ENCODE data around the gene UPF2.
A peak's percentile ranks its signal among the peaks of the same experiment; 100 is the strongest.
"Not testable (repeated sequence)": the region's sequence is repeated elsewhere in the genome, so short reads cannot be mapped to it uniquely, and the experiment has no call there.

Gene UPF2, protein sequence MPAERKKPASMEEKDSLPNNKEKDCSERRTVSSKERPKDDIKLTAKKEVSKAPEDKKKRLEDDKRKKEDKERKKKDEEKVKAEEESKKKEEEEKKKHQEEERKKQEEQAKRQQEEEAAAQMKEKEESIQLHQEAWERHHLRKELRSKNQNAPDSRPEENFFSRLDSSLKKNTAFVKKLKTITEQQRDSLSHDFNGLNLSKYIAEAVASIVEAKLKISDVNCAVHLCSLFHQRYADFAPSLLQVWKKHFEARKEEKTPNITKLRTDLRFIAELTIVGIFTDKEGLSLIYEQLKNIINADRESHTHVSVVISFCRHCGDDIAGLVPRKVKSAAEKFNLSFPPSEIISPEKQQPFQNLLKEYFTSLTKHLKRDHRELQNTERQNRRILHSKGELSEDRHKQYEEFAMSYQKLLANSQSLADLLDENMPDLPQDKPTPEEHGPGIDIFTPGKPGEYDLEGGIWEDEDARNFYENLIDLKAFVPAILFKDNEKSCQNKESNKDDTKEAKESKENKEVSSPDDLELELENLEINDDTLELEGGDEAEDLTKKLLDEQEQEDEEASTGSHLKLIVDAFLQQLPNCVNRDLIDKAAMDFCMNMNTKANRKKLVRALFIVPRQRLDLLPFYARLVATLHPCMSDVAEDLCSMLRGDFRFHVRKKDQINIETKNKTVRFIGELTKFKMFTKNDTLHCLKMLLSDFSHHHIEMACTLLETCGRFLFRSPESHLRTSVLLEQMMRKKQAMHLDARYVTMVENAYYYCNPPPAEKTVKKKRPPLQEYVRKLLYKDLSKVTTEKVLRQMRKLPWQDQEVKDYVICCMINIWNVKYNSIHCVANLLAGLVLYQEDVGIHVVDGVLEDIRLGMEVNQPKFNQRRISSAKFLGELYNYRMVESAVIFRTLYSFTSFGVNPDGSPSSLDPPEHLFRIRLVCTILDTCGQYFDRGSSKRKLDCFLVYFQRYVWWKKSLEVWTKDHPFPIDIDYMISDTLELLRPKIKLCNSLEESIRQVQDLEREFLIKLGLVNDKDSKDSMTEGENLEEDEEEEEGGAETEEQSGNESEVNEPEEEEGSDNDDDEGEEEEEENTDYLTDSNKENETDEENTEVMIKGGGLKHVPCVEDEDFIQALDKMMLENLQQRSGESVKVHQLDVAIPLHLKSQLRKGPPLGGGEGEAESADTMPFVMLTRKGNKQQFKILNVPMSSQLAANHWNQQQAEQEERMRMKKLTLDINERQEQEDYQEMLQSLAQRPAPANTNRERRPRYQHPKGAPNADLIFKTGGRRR

DNA sequence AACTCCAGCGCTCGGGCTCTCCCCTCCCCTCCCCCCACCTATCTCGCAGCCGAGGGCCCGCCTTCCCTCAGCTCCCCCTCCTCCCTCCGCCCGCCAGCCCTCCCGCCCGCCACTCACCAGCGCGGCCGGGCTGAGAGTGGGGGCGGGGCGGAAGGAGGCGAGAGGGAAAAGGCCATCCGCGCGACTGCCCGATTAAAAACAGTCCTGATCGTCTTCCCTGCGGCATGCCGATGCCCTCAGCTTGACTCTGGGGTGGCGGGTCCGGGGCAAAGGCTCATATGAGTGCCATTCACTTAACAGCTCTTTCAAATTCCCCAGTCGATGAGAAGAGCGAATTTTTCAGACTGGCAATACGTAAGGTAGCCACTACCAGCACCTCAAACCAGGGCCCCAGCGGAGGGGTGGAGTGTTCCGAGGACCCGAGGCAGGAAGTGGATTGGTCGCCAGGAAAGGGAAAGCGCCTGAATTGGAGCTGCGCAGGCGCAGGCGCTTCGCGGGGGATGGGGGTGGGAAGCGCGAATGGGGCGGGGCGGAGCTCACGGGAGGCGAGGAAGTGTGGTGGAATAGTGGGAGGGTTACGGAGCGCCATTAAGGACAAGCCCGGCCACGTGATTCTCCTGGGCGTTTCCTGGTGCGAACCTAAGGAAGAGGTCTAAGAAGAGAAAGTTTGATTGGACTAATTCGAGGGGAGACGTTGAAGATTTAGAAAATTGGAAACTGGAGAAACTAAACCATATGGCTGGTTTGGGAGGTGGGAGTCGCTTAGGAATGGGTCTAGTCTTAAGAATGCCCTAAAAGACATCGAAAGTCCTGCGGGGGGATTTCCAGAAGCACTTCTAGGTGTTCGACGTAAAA lies at the start of gene UPF2:
UPF2 (minus strand) TSS at position 13 of the 855 bp plus-strand sequence. CDS start 7,386 bp downstream, outside the sequence.
- DNase-seq (ENCODE audit: low spot score): peak; percentile 98

DNA sequence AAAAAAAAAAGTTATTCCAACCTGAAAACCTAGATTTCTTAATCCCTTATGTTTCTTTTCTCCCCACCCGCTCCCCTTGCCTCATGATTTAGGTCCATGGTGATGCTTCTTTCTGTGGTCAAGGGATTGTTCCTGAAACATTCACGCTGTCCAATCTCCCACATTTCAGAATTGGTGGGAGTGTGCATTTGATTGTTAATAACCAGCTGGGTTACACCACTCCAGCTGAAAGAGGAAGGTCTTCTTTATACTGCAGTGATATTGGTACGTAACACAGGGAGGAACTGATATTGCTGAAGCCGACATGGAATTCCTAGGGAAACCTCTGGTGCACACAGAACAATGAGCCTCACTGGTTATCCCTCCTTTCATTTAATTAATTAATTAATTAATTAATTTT lies 48.8 kb upstream of the UPF2 start:
- DNase-seq (ENCODE audit: low spot score): no peak

DNA sequence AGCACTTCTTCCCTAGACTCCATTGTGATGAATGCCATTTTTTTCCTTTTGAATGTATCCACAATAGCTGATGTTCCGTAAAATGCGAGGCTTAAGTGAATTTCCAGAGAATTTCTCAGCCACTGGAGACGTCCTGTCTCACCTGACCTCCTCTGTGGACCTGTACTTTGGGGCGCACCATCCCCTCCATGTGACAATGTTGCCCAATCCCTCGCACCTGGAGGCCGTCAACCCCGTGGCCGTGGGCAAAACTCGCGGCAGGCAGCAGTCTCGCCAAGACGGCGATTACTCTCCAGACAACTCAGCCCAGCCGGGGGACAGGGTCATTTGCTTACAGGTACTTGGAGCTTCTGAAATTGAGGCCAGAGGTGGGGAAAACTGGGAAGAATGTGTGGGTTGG lies 46.3 kb upstream of the UPF2 start:
- DNase-seq (ENCODE audit: low spot score): no peak

DNA sequence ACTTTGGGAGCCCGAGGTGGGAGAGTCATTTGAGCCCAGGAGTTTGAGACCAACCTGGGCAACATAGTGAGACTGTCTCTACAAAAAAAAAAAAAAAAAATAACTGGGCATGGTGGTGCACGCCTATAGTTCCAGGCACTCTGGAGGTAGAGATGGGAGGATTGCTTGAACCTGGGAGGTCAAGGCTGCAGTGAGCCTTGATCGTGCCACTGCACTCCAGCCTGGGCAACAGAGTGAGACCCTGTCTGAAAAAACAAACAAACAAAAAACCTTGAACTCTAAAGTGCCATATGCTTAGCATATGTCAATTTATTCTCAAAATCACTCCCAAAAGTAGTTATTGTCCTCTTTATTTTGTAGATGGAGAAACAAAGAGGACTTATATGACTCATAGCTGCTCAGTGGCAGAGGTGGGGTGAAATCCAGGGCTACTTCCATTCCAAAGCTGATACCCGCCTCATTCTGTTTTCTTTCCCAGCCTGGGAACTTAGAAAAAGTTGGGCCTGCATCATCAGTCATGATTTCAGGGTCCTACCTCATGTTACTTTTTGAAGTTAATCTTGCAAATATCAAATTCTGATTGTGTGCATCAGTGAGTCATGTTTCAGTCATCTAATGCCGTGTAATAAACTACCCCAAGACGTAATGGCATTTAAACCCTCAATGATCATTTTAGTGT lies 39.4 kb upstream of the UPF2 start:
- DNase-seq (ENCODE audit: low spot score): no peak

DNA sequence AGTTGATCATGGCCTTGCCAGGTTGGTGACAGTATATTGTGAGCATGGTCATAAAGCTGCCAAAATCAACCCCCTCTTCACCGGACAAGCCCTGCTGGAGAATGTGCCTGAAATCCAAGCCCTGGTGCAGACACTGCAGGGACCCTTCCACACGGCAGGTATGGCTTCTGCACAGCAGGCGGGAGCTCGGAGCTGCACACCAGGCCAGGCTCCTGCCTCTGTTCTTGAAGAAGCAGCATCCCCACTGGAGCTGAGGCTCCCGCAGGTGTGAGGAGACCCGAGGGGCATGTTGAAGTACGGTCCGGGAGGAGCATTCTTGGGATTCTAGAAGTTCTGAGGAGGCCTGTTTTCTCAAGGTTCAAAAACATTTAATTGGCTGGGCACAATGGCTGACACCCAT lies 38.9 kb upstream of the UPF2 start:
- DNase-seq (ENCODE audit: low spot score): no peak

DNA sequence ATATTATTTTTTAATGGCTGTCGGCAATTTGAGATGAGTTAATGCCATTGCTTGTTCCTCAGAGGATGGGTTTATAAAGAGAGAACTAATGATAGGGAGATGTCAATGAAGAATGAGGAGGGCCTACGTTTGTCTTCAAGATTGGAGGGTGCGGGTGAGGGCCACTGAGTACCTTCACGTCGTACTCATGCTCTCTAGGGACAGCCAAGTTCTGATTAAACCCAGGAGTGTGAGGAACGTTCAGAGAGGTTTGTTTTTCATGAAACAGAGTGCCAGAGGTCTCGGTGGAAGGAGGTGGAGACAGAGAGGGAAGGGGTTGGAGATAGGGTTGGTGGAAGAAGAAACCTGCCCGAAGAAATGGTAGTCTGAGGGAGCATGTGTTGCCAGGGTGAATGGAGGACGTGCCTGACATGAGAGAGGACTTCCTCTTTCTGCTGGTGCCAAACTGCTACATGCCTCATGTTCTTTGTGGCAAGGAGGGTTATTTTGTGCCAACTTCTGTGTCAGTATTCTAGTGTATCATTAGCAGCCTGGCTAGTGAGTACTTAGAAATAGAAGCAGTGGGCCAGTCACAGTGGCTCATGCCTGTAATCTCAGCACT lies 35.1 kb upstream of the UPF2 start:
- peak; percentile 20 for DNase-seq (ENCODE audit: low spot score)

DNA sequence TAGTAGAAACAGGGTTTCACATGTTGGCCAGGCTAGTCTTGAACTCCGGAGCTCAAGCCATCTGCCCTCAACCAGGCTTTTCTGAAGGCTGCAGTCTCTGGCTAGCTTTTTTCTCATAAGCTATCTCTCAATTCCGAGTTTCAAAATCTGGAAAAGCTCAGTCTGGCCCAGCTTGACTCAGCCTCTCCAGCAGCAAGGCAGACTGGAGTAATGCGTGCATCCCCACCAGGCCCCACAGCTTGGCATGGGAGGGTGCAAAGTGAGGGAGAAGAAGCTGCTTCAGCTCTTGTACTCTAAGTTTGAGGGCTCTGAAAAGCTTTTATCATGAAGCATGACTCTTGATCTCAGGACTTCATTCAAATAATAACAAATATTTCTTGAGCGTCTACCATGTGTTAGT lies 30.9 kb upstream of the UPF2 start:
- no peak for DNase-seq (ENCODE audit: low spot score)

DNA sequence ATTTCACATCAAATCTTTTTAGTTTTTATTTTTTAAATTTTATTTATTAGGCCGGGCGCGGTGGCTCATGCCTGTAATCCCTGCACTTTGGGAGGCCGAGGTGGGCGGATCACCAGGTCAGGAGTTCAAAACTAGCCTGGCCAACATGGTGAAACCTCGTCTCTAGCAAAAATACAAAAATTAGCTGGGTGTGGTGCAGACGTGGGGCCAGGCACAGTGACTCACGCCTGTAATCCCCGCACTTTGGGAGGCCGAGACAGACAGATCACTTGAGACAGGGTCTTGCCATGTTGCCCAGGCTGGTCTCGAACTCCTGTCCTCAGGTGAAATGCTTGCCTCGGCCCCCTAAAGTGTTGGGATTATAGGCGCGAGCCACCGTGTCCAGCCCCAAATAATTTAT lies 28.8 kb upstream of the UPF2 start:
- DNase-seq (ENCODE audit: low spot score): not testable (repeated sequence)

DNA sequence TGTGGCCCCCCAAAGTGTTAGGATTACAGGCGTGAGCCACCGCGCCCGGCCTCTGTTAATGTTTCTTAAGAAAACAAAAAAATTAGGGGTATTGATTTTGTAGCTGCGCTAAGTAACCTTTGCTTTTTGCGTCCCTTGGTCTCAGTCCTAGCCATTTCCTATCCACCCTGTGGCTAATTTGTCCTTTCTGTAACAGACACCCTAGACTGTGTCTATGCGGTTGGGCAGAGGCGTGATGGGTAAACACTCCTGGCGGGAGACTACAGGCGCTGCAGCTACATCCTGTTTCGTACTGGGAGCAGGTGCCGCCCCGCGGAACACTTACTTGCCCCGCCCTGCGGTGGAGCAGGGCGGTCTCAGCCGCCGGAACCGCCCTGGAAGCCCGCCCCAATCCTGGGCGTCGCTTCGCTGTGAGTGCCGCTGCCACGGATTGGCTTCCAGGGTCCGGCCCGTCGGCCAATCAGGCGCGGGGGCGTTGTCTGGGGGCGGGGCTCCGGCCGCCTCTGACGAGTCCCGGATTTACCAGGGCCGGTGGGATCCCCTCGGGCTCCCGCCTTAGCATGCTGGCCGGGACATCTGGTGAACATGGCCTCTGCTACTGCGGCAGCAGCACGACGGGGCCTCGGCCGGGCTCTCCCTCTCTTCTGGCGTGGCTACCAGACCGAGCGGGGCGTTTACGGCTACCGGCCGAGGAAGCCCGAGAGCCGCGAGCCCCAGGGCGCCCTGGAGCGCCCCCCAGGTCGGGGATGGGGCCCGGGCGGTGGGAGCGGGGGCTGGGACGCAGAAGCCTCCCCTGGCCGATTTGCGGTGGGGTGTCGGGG lies 26.1 kb upstream of the UPF2 start, which contains the start of gene DHTKD1:
DHTKD1 (plus strand) TSS at position 506 of the 821 bp plus-strand sequence; CDS start at position 586, 80 bp downstream.
- peak; percentile 98 for DNase-seq (ENCODE audit: low spot score)

DNA sequence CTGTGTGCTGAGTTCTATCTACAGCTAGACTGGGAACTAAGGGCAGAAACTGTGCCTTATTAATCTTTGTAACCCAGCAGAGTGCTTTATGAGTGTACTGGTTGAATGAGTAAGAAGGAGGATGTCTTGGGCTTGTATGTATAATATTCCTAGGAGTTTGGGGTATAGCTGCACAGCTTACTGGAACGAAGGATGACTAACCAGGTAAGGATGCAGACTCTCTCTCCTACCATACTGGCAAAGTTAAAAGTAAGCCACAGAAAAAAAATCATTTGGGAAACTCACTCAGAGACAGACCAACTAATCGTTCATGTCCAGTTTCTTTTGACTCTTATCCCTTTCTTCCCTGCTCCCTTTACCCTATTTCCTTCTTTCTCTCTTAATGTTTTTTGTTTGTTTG lies 24.7 kb upstream of the UPF2 start:
- no peak for DNase-seq (ENCODE audit: low spot score)

DNA sequence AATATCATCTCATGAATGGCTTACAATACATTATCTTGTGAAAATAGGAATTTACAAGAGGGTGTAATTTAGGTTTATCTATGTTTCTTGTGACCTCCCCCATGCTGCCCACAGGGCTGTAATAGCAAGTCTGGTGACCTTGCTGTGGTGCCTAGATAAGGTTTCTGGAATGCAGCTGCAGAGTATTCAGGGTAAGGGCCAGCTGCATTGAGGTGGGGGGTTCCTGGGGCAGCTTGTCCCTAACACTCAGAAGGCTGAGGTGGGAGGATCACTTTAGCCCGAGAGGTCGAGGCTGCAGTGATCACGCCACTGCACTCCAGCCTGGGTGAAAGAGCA lies 20.8 kb upstream of the UPF2 start:
- DNase-seq (ENCODE audit: low spot score): no peak

DNA sequence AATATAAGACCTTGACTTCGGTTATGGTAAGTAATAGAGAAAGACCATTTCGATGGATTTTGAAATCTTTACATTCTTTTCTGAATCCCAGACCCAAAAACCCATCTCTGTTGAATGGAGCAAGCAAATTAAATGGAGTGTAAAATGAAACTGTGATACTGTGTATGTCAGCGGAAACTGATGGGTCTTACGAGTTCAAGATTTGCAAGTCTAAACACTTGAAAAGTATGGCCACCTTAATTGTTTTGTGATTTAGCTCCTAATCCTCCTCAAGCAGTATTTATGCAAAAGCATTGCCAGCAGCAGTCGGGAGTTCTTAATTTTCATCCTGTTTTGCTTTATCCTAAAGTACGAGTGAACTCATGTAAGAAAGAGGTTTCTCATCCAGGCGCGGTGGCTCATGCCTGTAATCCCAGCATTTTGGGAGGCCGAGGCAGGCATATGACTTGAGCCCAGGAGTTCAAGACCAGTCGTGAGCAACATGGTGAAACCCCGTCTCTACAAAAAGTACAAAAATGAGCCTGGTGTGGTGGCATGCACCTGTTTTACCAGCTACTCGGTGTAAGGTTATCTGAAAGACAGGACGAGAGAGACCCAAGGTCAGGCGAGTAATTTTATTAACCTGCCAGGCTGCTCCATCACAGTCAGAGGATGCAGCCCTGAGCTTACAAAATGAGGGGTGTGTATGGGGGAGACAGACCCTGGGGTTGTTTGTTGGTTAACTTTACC lies 20.3 kb upstream of the UPF2 start:
- no peak for DNase-seq (ENCODE audit: low spot score)

DNA sequence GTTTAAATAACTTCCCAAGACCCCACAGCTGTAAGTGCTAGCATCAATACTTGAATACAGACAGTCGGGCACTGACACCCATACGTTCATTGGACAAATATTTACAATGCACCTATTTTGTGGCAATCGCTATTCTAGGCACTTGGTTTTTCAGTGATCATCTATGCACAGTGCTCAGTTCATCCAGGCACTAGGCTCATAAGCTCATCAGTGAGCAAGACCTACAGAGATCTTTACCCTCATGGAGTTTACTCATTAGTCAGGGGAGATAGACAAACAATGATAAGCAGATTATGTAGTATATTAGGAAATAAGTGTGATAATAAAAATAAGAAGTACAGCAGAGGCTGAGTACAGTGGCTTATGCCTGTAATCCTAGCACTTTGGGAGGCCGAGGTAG lies 18.5 kb upstream of the UPF2 start:
- DNase-seq (ENCODE audit: low spot score): no peak

DNA sequence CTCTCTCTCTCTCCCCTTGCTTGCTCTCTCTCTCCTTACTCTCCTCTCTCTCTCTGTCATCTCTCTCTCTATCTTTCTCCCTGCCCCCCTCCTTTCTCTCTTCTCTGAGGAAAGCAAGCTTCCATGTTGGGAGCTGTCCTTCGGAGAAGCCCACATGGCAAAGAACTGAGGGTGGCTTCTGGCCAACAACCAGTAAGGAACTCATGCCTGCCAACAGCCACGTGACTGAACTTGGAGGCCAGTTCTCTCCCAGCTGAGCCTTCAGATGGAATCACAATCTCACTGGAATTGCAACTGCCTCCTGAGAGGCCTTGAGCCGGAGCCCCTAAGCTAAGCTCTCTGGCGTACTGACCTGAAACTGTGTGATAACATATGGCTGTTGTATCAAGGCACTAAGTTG lies 14.1 kb upstream of the UPF2 start:
- no peak for DNase-seq (ENCODE audit: low spot score)

DNA sequence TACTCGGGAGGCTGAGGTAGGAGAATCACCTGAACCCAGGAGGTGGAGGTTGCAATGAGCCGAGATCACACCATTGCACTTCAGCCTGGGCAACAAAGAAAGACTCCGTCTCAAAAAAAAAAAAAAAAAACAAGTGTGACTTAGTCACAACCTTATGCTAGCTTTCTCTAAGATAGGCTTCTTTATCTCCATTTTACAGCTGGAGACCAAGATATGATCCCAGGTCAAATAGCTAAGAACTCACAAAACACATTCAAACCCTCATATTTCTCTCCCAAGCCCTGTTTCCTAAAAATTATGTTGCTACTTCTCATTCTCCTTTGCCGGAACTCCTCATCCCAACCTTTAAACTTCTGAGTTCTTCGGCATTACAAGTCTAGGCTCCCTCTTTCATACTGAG lies 13.1 kb upstream of the UPF2 start:
- no peak for DNase-seq (ENCODE audit: low spot score)

DNA sequence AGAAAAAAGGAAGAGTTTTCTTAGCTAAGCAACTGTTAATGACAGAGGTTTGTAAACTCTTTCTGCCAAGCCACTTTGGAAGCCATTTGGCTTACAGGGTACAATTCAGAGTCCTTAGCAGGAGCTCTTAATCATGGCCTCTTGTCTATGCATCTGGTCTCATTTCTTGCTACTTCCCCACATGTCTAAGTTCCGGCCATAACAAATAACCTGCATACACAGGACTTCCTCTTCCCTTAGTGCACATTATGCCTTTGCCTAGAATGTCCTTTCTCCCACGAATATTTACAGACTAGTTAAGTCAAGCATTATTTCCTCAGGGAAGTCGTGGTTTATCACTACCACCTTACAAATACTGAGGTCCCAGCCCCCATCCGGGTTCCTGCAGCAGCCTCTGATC lies 8.6 kb upstream of the UPF2 start:
- DNase-seq (ENCODE audit: low spot score): no peak

DNA sequence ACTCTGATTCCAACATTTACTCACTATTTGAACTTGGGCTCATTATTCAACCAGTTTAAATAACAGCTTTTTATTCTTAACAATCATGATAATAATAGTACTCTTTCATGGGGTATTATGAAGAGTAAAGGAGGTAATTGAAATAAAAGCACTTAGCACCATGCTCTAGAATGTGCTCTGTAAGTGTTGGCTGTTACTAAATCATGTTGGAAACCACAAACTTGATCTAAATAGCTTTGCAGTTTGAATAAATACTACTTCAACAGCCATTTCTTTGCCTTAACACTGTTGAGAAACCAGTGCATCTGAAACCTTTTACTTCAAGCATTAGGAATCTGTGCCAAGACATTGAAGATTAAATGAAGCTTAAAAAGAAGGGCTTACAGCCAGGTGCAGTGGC lies 7.9 kb upstream of the UPF2 start:
- no peak for DNase-seq (ENCODE audit: low spot score)

DNA sequence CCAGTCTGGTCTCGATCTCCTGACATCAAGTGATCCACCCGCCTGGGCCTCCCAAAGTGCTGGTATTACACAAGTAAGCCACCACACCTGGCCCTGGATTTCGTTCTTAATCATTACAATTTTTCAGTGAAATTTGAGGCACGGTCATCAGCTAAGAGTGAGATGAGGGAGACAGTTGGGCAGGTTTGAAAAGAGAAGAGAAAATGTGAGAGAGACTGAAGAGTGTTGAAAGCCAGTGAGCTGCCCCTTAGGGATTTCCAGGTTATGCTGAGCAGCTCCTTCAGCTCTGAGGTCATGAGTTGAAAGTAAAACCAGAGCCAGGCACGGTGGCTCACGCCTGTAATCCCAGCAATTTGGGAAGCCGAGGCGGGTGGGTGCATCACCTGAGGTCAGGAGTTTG lies 5.9 kb upstream of the UPF2 start:
- DNase-seq (ENCODE audit: low spot score): no peak

DNA sequence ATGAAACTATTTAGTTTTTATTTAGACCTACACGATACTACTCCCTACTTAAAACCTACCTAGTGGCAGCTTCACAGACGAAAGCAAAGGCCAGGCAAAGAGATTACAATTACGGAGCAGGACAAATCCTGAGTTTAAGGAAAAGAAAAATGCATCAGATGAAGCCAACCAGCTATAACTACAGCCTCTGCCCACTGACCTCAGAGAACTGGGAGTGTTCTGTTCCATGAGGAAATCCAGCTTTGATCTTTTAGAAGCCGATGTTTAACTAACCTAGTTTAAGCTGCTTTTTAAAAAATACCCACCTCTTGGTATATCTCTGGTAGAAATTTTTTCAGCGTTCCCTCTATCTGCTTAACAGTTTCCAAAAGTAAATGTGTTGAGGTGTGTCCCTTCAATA lies 3.0 kb upstream of the UPF2 start:
- no peak for DNase-seq (ENCODE audit: low spot score)

All from globus pallidus (tissue), 1 donor.